ENCODE results near the gene UBQLN1.
"Not testable (repeated sequence)": the region's sequence is repeated elsewhere in the genome, so short reads cannot be mapped to it uniquely, and the experiment has no call there.

Gene UBQLN1

DNA sequence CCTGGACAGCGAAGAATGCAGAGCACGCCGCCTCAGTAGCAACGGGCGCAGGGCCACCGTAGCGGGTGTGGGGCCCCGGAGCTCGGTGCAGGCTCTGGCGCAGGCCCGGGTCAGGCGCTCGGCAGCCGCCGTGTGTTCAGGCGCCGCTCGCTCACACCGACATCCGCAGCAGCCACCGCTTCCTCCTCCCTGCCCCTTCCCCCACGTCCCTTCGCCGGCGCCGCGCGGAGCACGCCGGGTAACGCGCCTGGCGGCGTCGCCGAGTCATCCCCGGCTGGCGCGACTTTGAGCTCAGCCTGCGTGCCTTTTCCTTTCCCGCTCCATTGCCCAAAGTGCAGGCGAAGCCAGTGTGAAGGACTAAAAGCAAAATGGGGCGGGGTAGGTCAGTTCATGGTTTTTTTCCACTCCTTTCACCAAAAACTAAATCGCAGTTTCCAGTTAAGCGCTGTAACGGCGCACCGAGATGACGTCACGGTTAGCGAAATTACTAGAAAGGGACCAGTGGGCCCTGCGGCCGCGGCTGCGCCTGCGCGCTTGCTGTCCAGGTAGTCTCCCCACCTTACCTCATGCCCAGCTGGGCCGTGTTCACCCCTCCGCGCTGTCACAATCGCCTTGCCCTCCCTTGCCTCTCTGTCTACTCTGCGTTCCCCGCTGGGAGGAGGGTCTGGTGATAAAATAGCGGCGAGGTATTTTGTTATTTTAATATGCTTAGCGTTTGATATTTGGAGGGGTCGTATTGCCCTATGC lies at the start of gene UBQLN1:
Gene UBQLN1 (minus strand): TSS at position 191 of the 747 bp plus-strand sequence. CDS start 279 bp downstream, outside the sequence.
- DNase-seq: peak; percentile 89

DNA sequence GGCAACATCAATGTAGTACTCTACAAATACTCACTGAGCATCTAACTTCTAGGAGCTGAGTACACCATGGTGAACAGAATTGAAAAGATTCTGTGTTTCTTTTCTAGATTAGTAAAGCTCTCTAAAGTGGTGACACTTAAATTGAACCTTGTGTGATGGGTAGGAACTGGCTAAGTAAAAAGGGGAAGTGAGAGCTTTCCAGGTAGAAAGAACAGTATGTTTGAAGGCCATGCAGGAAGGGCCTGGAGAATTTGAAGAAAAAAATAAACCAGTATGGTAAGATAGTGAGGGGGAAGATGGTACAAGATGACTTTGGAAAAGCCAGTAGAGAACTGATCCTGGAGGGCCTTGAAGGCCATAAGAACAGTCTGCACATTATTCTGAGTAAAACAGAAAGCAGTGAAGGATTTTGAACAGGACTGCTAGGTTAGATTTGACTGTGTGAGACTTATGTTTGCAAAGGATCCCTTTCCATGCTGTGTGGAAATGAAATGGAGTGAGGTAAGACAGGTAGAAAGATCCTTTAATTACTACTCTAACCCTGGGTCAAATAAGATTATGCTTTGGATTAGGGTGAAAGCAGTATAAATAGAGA lies 46.7 kb upstream of the UBQLN1 start:
- no peak for DNase-seq

- DNase-seq: no peak
Measured at GRCh38 chr9:83749706-83750105, 41.9 kb upstream of the UBQLN1 start.

DNA sequence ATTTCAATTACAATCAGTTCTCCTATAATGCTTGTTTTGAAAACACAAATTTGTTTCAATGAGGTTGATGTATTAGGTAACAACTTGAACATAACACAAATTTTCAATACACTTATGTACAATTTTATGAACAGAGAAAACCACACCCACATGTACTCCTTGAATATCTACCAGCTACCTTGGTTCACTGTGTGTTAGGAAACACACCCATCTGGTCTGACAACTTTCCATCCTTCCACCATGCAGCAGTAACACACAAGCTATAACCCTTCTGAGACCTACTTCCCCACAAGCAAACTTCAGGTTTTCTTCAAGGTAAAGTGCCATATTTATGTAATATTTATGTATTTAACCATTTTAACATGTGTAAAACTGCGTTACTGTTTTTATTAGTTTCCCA lies 36.4 kb upstream of the UBQLN1 start:
- no peak for DNase-seq

DNA sequence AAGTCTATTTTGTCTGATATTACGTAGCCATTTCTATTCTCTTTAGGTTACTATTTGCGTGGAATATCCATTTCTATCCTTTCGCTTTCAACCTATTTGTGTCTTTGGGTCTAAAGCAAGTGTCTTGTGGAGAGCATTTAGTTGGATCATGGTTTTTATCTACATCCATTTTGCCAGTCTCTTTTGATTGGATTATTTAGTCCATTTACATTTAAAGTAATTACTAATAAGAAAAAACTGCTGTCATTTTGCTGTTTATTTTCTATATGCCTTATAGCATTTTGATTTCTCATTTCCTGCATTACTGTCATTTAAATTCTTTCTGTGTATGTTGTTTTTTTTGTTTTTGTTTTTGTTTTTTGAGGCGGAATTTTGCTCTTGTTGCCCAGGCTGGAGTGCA lies 26.0 kb upstream of the UBQLN1 start:
- DNase-seq: no peak

DNA sequence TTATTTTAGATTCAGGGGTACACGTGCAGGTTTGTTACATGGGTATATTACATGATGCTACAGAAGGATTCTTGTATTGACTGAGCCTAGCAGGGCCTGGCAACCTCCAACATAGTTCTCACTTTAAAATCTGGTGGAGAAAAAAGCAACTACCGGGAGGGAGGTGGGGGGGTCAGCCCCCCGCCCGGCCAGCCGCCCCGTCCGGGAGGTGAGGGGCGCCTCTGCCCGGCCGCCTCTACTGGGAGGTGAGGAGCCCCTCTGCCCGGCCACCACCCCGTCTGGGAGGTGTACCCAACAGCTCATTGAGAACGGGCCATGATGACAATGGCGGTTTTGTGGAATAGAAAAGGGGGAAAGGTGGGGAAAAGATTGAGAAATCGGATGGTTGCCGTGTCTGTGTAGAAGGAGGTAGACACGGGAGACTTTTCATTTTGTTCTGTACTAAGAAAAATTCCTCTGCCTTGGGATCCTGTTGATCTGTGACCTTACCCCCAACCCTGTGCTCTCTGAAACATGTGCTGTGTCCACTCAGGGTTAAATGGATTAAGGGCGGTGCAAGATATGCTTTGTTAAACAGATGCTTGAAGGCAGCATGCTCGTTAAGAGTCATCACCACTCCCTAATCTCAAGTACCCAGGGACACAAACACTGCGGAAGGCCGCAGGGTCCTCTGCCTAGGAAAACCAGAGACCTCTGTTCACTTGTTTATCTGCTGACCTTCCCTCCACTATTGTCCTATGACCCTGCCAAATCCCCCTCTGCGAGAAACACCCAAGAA lies 21.0 kb upstream of the UBQLN1 start:
- not testable (repeated sequence) for DNase-seq

GRCh38 chr9:83724436-83724835 lies 16.7 kb upstream of the UBQLN1 start:
- DNase-seq: no peak

DNA sequence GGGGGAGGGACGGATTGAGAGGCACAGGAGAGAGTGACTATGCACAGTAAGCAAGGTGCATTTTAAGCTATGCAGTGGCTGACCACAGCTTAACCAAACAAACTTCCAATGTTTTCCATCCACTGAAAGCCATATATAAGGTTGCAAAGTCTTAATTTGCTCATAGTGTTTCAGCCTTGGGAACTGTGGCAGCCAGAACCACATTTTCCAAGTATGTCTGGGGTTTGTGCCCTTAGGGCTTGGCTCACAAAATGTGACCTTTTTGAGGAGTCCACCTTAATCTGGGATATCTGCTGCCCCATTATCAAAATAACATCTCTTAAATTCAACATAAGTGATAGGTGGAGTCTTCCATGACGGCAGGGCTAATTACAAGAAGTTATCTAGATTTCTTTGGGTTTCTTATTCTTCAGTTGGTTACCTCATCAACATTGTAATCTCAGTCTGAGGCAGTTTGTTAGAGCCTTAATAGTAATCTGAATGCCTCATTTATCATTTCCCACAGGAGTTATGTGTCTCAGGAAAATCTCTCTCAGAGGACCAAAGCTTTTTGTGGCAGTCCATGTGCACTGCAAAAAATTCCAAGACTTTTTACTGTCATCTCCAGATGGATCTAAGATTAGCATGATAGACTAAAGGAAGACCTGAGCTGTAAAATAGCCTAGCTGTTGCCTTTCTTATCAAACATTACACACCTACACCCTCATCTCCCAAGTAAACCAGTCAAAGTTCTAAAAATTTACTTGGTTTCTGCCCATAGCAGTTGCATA lies 15.2 kb upstream of the UBQLN1 start:
- DNase-seq: no peak

DNA sequence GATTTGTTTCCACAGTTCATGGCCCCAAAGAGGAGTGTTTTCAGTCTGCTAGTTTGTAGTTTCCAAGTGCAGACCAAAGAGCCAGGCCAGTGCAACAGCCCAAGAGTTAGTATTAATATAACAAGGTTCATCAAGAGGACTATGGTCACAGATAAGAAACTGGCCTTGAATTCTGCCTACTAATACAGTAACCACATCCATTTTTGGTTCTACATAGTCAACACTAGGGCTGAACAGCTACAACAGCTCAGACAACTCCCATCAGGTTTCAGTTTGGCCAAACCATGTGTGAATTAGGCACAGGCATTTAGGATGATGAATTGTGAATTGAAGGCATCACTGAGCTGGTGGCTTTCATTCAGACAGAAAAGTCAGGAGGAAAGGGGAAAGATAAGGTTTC lies 13.8 kb upstream of the UBQLN1 start:
- DNase-seq: no peak

DNA sequence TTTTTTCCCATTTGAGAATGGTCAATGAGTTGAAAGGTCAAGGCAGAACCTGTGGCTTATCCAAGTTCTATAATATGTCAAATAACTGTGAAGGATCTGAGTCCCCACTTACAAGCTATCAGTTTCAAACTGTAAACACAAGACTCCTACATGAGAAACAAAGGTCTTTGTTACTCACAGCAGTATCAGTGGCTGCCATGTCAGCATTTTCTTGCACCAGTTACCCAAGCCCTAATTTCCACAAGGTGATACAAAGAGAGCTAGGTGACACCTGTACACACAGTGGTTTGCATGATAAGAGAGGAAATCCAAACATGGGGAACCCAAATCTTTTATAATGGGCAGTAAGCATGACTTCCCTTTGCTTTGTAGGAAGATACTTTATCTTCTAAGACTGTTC lies 8.0 kb upstream of the UBQLN1 start:
- no peak for DNase-seq

DNA sequence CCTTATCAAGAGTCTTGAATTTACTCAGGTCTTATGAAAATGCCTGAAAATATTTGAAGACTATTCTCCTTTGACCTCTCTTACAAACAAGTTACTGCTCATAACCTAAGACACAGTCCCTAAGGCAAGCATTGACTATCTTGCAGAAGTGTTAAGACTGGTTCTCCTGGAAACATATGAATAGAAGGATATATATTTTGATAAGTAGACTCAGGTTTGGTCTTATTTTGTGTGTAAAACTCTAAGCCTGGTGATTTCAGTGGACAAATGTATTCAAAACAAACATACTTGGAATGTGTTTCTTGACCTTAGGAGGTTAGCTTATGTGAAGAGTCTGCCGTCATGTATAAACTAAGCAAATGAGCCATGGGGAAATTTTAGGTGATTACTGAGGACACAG lies 7.5 kb upstream of the UBQLN1 start:
- no peak for DNase-seq

DNA sequence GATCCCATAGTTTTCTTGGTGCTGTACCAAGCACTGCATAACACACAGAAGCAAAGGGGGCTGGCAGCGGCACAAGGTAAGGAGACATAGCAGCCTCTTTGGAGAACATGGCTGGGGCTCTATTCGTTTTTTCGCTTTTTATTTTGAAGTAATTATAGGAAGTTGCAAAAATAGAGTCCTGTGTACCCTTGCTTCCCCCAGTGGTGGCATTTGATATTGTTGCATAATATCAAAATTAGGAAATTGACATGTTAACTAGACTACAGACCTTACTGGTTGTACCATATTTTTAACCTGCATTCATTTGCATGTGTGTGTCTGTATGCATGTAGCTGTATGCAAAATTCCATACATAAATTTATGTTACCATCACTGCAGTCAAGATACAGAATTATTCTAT lies 6.6 kb upstream of the UBQLN1 start:
- DNase-seq: no peak

GRCh38 chr9:83708515-83709158 lies 879 bp upstream of the UBQLN1 start:
- no peak for DNase-seq

- no peak for DNase-seq
Measured at GRCh38 chr9:83707518-83707767, 315 bp downstream of the UBQLN1 start.

GRCh38 chr9:83706676-83707517 lies 861 bp downstream of the UBQLN1 start:
- DNase-seq: no peak

- DNase-seq: not testable (repeated sequence)
Measured at GRCh38 chr9:83705219-83705651, 2.5 kb downstream of the UBQLN1 start.

GRCh38 chr9:83701769-83702168 lies 6.0 kb downstream of the UBQLN1 start:
- DNase-seq: no peak

DNA sequence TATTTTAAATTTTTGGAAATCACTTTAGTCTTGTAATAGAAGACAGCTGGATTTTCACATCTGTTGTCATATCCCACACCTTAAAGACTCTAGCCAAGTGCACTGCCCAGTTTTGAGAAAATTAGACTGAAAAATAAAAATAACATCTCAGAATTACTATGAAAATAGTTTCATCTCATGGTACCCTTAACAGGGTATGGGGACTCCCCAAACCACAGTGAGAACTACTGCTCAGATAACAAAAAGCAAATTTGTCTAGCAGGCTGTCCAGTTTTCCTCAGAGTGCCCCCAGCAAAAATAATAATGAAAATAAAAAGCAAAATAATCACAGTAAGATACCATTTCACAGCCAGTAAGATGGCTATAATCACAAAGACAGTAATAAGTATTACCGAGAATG lies 6.5 kb downstream of the UBQLN1 start:
- no peak for DNase-seq

GRCh38 chr9:83699615-83700014 lies 8.1 kb downstream of the UBQLN1 start:
- DNase-seq: no peak

DNA sequence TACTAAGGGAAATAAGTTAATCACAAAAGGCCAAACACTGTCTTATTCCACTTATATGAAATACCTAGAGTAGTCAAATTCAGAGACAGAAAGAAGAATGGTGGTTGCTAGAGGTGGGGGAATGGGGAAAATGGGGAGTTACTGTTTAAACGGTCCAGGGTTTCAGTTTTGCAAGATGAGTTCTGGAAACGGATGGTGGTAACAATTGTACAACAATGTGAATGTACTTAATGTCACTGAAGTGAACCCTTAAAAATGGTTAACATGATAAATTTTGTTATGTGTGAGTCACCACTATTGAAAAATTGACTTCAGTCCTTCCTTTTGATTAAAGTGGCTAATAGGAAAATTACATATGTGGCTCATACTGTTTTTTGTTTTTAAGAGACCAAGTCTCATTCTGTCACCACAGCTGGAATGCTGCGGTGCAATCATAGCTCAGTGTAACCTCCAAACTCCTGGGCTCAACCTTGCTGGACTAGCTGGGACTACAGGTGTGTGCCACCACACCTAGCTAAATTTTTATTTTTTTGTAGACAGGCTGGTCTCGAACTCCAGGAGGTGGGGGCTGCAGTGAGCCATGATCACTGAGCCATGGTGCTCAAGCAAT lies 8.7 kb downstream of the UBQLN1 start:
- DNase-seq: no peak

DNA sequence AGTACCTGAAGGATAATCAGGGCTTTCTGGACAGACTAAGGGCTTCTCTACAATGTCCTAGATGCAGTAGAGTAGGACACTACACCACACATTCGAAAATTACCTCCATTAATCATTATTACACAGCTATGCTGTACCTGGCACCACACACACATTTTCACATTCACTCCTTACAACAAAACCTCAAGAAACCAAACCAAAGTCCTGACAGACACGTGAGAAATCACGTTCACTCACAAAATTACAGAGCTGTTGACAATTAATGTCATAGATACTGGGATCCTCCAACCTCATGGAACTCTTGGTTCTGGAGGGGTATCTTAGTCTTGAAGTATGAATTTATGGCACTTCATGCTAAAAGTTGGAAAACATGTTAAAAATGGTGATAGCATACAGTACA lies 16.3 kb downstream of the UBQLN1 start:
- DNase-seq: no peak

DNA sequence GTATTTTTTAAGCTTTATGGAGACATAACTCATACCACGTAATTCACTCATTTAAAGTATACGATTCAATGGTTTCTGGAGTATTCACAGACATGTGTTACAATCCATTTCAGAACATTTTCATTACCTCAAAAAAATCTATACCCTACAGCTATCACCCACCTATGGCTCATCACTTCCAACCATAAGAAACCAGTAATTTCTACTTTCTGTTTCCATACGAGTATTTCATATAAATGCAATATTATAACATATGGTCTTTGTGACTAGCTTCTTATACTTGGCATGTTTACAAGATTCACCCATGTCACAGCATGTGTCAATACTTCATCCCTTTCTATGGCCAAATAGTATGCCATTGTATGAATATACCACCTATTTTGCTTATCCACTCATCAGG lies 18.8 kb downstream of the UBQLN1 start:
- DNase-seq: no peak

All from NCI-H774 (cell line).